ENCODE measurements around the gene MVB12B. TPM values are rescaled to one million over a fixed set of nuclear protein-coding genes. Genes with fewer than 3 reads are reported as not detected.

MVB12B gene
- total and polyA plus RNA-seq, 2 of the 13 experiments (the other 11 are each of a cell fraction or from before 2014, with no cell fraction given), result 12.1 to 30.1 TPM

- TF ChIP-seq, protein P1, sequence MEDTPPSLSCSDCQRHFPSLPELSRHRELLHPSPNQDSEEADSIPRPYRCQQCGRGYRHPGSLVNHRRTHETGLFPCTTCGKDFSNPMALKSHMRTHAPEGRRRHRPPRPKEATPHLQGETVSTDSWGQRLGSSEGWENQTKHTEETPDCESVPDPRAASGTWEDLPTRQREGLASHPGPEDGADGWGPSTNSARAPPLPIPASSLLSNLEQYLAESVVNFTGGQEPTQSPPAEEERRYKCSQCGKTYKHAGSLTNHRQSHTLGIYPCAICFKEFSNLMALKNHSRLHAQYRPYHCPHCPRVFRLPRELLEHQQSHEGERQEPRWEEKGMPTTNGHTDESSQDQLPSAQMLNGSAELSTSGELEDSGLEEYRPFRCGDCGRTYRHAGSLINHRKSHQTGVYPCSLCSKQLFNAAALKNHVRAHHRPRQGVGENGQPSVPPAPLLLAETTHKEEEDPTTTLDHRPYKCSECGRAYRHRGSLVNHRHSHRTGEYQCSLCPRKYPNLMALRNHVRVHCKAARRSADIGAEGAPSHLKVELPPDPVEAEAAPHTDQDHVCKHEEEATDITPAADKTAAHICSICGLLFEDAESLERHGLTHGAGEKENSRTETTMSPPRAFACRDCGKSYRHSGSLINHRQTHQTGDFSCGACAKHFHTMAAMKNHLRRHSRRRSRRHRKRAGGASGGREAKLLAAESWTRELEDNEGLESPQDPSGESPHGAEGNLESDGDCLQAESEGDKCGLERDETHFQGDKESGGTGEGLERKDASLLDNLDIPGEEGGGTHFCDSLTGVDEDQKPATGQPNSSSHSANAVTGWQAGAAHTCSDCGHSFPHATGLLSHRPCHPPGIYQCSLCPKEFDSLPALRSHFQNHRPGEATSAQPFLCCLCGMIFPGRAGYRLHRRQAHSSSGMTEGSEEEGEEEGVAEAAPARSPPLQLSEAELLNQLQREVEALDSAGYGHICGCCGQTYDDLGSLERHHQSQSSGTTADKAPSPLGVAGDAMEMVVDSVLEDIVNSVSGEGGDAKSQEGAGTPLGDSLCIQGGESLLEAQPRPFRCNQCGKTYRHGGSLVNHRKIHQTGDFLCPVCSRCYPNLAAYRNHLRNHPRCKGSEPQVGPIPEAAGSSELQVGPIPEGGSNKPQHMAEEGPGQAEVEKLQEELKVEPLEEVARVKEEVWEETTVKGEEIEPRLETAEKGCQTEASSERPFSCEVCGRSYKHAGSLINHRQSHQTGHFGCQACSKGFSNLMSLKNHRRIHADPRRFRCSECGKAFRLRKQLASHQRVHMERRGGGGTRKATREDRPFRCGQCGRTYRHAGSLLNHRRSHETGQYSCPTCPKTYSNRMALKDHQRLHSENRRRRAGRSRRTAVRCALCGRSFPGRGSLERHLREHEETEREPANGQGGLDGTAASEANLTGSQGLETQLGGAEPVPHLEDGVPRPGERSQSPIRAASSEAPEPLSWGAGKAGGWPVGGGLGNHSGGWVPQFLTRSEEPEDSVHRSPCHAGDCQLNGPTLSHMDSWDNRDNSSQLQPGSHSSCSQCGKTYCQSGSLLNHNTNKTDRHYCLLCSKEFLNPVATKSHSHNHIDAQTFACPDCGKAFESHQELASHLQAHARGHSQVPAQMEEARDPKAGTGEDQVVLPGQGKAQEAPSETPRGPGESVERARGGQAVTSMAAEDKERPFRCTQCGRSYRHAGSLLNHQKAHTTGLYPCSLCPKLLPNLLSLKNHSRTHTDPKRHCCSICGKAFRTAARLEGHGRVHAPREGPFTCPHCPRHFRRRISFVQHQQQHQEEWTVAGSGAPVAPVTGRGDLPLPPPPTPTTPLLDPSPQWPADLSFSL (CRISPR knock-in tag; IDR thresholded peaks at IDR 0.05), result no peak
- no peak for TF ChIP-seq GLI4 (CRISPR knock-in tag; IDR thresholded peaks at IDR 0.05; ENCODE audit: borderline replicate concordance)
Measured at GRCh38 chr9:126497660-126498275, 171.1 kb downstream of the MVB12B start (continued).

- no peaks in the 10 kb centered on the region for H3K9me3 ChIP-seq (ENCODE audit: low read length)
- FAIRE-seq (no peak), ATAC-seq (no peak), DNase-seq (ENCODE audit: low spot score) (no peak)
- no peak overlapping the region for H3K4me2 ChIP-seq (ENCODE audit: low read depth, low read length)
- H3K4me1 ChIP-seq (ENCODE audit: insufficient read depth, low read length), result peaks cover 32% of the 10 kb centered on the region
- peaks cover 7% of the 10 kb centered on the region; the same call in 1 of the 2 replicates for H4K20me1 ChIP-seq (ENCODE audit: insufficient read depth, low read length)
- no peak overlapping the region for H3K9ac ChIP-seq (ENCODE audit: insufficient read depth, low read depth, low read length)
- WGBS (ENCODE audit: low lambda C conversion rate), result 89% methylated on average over 8 of the region's 8 CpGs
- ChIA-PET CTCF (ENCODE audit: low intra/inter-chr PET ratio, low total read pairs) (interaction anchor here (4.4 kb wide), 1 partner anchor 59 kb away, joined by 79 read pairs; no protein-coding TSS in a partner anchor), POLR2A (no interaction called here)
- intact Hi-C loops (cut with micrococcal nuclease; ENCODE audit: unreplicated experiment) (no loop called here), in situ Hi-C loops (cut with HindIII; ENCODE audit: extremely low pct_ligation_motif_present, low pct_unique_long_range_greater_than_20kb) (no loop called here)
- H3K4me3 ChIP-seq (replicated peaks in 1 of 3; ENCODE audit: insufficient read depth in 1 of 3, low read depth in 2 of 3, low read length in 3 of 3), result no peak overlapping the region
- peaks cover 3 to 7% of the 10 kb centered on the region in 2 experiments; a peak in 3 of 5 replicates for H3K36me3 ChIP-seq (replicated peaks in 1 of 2; ENCODE audit: control insufficient read depth in 1 of 2, insufficient read depth in 2 of 2, low read length in 2 of 2)
- no peaks in the 10 kb centered on the region for H3K27me3 ChIP-seq (ENCODE audit: control insufficient read depth in 1 of 2, insufficient read depth in 2 of 2, low read length in 2 of 2)
- BruUV-seq (replicated peaks), result no TSS peak
- no peaks in the 10 kb centered on the region for H3K79me2 ChIP-seq (ENCODE audit: insufficient read depth, low read length)
- no peak overlapping the region for H2AFZ ChIP-seq (ENCODE audit: low read length)
- H3K27ac ChIP-seq (ENCODE audit: extremely low read length, insufficient read depth, low read length), result no peak overlapping the region
- TF ChIP-seq, protein P2, sequence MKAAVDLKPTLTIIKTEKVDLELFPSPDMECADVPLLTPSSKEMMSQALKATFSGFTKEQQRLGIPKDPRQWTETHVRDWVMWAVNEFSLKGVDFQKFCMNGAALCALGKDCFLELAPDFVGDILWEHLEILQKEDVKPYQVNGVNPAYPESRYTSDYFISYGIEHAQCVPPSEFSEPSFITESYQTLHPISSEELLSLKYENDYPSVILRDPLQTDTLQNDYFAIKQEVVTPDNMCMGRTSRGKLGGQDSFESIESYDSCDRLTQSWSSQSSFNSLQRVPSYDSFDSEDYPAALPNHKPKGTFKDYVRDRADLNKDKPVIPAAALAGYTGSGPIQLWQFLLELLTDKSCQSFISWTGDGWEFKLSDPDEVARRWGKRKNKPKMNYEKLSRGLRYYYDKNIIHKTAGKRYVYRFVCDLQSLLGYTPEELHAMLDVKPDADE (CRISPR knock-in tag; IDR thresholded peaks at IDR 0.05), result no peak
- TF ChIP-seq TCF7 (IDR thresholded peaks at IDR 0.05; ENCODE audit: low read depth), result no peak
- TF ChIP-seq CREBL2 (CRISPR knock-in tag; IDR thresholded peaks at IDR 0.05; ENCODE audit: borderline replicate concordance), result no peak
- TF ChIP-seq, protein P3, sequence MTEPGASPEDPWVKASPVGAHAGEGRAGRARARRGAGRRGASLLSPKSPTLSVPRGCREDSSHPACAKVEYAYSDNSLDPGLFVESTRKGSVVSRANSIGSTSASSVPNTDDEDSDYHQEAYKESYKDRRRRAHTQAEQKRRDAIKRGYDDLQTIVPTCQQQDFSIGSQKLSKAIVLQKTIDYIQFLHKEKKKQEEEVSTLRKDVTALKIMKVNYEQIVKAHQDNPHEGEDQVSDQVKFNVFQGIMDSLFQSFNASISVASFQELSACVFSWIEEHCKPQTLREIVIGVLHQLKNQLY (CRISPR knock-in tag; IDR thresholded peaks at IDR 0.05), result no peak
- TF ChIP-seq ZSCAN22 (CRISPR knock-in tag; IDR thresholded peaks at IDR 0.05), result no peak
- no peak for TF ChIP-seq ZNF574 (CRISPR knock-in tag; IDR thresholded peaks at IDR 0.05)
- TF ChIP-seq SOX13 (IDR thresholded peaks at IDR 0.05), result no peak
- no peak for TF ChIP-seq SOX13 (CRISPR knock-in tag; conservative IDR thresholded peaks at IDR 0.05 in 1 of 2, IDR thresholded peaks at IDR 0.05 in 1 of 2)
- no peak for TF ChIP-seq JUND (CRISPR knock-in tag; IDR thresholded peaks at IDR 0.05)
Measured at GRCh38 chr9:126498331-126498730, 171.7 kb downstream of the MVB12B start.
